SK-MEL-5 (cell line): ENCODE measurements around the gene ATP5F1E. TPM values are rescaled to one million over a fixed set of nuclear protein-coding genes. Genes with fewer than 3 reads are reported as not detected.
"Not testable (repeated sequence)": the region's sequence is repeated elsewhere in the genome, so short reads cannot be mapped to it uniquely, and the experiment has no call there.

Source experiments
- DNase-seq: peaks from one replicate; pipeline ENCODE4 v3.0.0-alpha.2; 2016; ENCODE audit warnings: low read depth, low spot score
- in situ Hi-C: cut with HindIII; loops from 2 replicates; pipeline ENCODE4 v1.10.0; 2016; ENCODE audit warnings: low sequenced_read_pairs, high pct_unique_total_duplicates, low pct_unique_long_range_greater_than_20kb
- total RNA-seq: library from RNA; depleted of rRNA; stranded (reverse); fragments of >200 nt; shearing (Covaris generic); gene quantifications from 2 replicates; pipeline ENCODE4 v1.2.3, GENCODE V29; 2014; rRNA removed

Gene ATP5F1E
- total RNA-seq, 1 experiment from 2014 or later: 96.6 TPM

- in situ Hi-C loops: no loop called here
- DNase-seq: no peak
Observed at GRCh38 chr20:58986968-58987517, 45.1 kb downstream of the ATP5F1E start.

GRCh38 chr20:58986286-58986967, 45.7 kb downstream of the ATP5F1E start:
- no peak for DNase-seq
- in situ Hi-C loops: no loop called here

- DNase-seq: no peak
- in situ Hi-C loops: no loop called here
Observed at GRCh38 chr20:58985656-58986055, 46.5 kb downstream of the ATP5F1E start.

- DNase-seq: no peak
- in situ Hi-C loops: no loop called here
Observed at GRCh38 chr20:58984691-58985090, 47.4 kb downstream of the ATP5F1E start.

GRCh38 chr20:58983115-58983468, 49.0 kb downstream of the ATP5F1E start:
- in situ Hi-C loops, DNase-seq: not testable (repeated sequence)

- no peak for DNase-seq
- in situ Hi-C loops: no loop called here
Observed at GRCh38 chr20:58982406-58983114, 49.6 kb downstream of the ATP5F1E start.

GRCh38 chr20:58981628-58982364, 50.3 kb downstream of the ATP5F1E start:
- in situ Hi-C loops: no loop called here
- peak; percentile 34 for DNase-seq

GRCh38 chr20:58980711-58981627, 51.2 kb downstream of the ATP5F1E start, which contains the start of gene NELFCD:
Gene NELFCD (plus strand): TSS chr20:58981256. CDS start chr20:58981310, 54 bp downstream.
- DNase-seq: peak; percentile 88
- in situ Hi-C loops: no loop called here

- in situ Hi-C loops: no loop called here
- no peak for DNase-seq
Observed at GRCh38 chr20:58978351-58979190, 53.6 kb downstream of the ATP5F1E start.

GRCh38 chr20:58976061-58976730, 55.9 kb downstream of the ATP5F1E start:
- in situ Hi-C loops: no loop called here
- no peak for DNase-seq

Other genes with a start within 250 kb of the ATP5F1E start
- gene GNAS-AS1, start 181.4 kb downstream of the ATP5F1E start, total RNA-seq: 0.55 and 0.90 TPM in 2 replicates
- gene GNAS, start 179.6 kb downstream of the ATP5F1E start, total RNA-seq: 589 and 602 TPM in 2 replicates
- gene NELFCD, start 51.1 kb downstream of the ATP5F1E start, total RNA-seq: 76.2 and 86.5 TPM in 2 replicates
- 187 and 200 TPM in 2 replicates for gene CTSZ, start 25.1 kb downstream of the ATP5F1E start, total RNA-seq
- not detected in 2 replicates for gene TUBB1, start 12.9 kb downstream of the ATP5F1E start, total RNA-seq
- 105 and 108 TPM in 2 replicates for gene PRELID3B, start 10.5 kb upstream of the ATP5F1E start, total RNA-seq
- not detected in 2 replicates for gene ZNF831, start 131.5 kb upstream of the ATP5F1E start, total RNA-seq